Dedifferentiated amniotic fluid mesenchymal stem cell (primary cell): ENCODE measurements around the gene CASTOR1.
A peak's percentile ranks its signal among the peaks of the same experiment; 100 is the strongest.

ENCODE experiments used
- DNase-seq: peaks from one replicate; pipeline ENCODE4 v3.0.0-alpha.2; 2016; ENCODE audit errors: extremely low spot score

CASTOR1 gene

DNA sequence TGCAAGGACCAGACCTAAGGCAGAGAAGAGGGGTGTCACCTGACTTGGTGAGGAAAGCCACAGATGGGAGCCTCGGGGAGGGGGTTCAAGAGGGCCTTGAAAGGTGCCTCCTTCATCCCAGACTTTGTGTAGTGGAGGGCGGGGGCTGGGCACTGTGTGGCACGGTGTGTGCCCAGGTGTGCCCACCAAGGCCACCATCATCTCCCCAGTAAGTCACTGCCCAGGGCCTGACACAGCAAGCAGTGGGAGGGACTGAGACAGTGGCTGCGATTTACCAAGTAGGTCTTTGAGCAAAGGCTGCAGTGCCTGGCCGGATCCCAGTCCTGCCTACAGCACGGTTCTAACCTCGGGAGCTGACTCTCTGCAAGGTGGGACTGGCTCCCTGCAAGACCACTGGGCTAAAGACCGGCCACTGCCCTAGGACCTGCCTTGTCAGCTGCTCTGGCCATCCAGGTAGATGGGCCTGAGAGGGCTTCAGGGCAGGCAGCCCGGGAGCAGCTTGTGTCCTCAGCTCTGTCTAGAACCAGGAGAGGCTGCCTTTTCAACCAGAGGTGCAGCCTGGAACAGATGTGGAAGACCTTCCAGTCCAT is 24.1 kb downstream of the CASTOR1 start:
- no peak for DNase-seq

DNA sequence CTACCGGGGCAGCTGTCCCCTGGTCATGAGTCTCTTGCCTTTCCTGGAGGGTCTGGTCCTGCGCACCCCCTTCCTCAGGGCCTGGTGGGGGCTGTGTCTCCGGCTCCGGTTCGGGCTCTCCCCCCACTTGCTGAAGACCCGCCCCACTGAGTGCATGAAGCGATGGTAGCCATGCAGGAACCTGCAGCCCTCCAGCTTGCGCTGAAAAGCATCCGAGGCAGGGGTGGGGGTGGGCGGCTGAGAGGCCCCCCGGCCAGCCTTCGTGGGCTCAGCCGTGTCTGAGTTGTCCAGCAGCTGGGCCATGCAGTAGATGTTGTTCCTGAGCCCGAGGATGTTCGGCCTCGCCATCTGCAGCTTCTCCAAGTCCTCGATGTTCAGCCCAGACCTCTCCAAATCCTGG is 25.4 kb downstream of the CASTOR1 start:
- no peak for DNase-seq

DNA sequence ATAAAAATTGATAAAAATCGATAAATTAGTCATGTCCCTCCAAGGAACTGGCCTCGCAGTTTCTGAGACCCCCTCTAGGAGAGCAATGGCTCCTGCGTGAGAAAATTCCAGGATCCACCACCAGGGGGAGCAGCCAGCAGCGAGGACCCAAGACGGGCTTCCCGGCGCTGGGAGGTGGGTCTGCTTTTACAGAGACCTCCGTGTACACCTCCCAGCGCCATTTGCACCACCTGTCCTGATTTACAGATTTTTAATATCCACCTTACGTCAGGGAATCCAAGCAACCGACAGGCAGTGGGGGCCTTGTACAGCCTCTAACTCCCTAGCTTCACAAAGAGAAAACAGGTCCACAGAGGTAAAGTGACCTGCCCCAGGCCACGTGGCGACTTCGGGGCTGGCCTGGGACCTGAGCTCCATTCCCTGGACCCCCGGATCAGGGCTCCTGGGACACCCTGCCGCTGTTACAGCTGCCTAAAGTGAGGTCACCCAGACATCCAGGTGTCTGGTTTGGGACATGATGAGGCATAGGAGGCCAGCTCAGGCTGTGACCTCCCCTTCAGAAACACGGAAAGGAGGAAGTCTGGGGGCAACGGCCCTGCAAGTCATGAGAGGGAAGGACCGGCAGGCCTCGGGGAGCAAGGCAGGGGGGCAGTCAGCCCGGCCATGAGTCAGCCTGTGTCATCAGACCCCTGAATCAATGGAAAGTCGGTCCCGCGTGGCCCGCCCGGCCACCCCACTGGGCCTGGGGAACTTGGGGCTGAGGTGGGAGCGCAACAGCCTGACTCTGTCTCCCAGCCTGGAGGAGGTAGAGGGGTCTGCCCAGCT is 26.2 kb downstream of the CASTOR1 start:
- DNase-seq = peak; percentile 65

DNA sequence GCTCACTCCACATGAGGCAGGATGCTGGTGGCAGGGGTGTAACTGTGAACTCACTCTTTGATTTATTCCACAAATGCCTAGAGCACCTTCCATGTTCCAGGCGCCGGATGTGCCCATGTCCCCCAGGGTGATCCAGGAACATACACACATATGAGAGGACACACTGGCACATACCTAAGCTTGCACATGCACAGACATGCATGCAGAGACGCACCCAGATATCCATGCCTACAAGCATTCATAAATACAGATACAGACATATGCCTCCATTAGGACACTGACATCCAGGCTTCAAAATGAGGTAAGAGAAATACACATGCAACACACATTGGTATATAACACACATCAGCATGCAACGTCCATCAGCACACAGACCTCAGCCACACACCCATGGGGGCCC is 27.2 kb downstream of the CASTOR1 start:
- no peak for DNase-seq

DNA sequence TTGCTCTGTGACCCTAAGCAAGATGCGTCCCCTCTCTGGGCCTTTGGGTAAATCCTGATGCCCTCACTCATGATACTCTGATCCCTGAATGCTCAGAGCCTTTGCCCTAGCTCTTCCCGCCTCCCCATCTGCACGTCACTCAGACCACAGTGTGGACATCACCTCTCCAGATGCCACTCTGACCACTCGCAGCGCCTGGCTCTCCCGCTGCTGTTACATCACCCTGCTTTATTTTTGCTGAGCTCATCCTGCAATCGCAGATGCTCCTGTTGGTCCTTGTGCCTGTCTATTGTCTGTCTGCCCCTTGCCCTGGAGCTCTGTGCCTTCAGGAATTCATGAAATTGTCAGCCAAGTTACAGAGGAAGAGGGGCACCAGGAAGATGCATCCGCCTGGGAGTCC is 28.2 kb downstream of the CASTOR1 start:
- no peak for DNase-seq

DNA sequence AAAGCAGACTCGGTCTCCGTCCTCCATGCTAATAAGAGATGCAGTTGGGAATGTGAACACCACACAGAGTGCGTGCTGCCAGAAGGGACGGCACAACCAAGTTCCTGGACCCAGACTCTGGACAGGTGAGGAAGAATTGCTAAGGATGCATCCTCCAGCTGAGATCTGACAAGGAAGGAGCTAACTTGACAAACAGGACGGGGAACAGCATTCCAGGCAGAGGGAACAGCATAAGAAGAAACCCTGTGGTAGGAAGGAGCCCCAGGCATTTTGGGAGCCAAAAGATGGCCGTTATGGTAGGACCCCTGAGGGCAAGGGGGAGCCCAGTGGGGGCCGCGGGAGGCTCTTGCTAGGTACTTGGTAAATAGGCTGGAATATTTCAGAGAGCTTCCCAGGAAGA is 28.6 kb downstream of the CASTOR1 start:
- no peak for DNase-seq

DNA sequence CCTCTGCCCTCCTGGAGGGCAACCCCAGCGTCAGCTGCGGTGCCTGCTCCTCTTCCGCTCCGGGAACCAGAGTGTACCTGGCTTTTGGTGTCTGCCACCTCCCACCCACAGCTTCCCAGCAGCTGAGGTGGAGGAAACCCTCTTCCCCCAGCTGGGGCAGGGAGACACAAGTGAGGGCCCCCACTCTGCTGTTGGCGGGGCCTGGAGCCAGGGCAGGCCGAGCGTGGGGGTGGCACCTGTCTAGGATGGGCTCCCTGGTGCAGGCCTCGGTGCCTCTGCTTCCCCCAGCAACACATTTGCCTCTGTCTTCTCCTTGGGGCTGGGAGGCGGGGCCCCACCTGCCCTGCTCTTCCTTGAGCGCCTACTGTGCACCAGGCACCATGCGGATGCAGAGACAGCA is 29.0 kb downstream of the CASTOR1 start:
- DNase-seq = no peak

DNA sequence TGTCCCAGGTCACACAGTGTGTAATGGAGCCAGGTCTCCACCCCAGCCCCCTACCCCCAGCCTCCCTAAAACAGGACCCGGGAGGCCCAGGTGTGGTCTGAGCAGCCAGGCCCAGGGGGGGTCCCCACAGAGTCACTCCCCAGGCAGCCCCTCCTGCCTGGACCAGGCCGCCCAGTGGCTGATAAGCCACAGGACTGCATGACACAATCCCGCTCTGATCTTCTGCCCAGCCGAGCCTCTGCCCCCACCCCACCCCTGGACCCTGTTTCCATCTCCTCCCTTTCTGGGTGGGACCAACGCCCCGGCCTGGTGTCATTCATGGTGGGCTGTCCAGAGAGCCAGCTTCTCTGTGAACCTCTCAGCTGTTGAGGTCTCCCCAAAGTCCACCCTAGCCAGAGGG is 35.0 kb downstream of the CASTOR1 start:
- DNase-seq = no peak

DNA sequence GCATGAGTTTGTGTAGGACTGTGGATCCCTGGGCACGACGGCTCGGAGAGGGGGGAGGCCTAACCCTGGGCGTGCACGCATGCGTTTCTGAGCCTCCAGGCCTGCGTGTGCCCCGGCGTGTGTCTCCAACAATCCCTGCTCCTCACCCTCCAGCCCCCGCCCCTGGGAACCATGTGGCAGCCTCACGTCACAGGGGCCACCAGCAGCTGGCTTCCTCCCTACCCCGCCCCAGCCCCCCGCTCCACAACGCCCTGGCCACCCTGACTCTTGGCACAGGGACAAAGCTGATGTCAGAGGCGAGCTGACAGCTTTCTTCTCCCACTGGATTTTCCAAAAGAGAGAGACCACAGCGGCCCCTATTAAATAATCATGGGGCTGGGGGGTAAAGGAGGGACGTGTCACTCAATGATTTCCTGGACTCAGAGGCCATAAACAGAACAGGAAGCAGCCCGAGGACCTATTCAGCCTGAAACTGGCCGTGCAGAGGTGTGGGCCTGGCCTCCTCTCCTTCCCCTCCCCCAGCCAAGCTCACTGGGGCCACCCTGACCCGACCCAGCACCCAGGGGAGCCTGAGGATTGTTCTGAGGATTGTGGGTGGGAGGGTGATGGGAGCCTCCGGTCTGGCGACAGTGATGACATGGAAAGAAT is 36.0 kb downstream of the CASTOR1 start:
- DNase-seq = no peak

DNA sequence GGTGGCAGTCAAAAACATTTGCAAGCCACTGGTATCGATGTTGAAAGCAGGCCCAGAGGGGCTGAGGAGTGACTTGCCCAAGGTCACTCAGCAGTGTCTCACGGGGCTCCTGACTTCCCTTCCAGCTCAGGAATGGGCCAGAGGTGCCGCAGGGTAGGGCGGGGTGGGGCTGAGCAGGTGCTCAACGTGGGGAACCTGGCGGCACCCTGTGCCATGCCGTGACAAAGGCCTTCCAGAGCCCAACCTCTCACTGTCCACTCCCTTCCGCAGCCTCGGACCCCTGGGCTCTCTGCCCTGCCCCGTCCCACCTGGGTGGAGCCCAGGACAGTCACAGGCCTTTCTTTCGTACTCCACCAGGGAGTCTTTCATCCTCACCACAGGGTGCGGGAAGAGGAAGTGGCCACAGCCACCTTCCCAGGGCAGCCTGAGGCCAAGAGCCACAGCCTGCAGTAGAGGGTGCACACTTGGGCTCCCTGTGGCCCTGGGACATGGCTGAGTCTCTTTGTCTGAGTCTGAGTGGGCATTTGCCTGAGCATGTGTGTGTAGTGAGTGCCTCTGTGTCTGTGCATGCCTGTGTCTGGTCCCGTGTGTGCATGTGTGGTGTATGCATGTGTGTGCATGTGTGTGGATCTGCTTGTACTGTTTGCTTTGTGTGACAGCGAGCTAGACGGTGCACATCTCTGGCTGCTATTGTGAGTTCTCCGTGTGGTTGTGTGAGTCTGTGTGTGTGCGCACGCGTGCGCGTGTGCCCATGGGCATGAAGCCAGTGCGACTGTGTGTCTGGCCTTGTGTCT is 36.7 kb downstream of the CASTOR1 start:
- DNase-seq = no peak

DNA sequence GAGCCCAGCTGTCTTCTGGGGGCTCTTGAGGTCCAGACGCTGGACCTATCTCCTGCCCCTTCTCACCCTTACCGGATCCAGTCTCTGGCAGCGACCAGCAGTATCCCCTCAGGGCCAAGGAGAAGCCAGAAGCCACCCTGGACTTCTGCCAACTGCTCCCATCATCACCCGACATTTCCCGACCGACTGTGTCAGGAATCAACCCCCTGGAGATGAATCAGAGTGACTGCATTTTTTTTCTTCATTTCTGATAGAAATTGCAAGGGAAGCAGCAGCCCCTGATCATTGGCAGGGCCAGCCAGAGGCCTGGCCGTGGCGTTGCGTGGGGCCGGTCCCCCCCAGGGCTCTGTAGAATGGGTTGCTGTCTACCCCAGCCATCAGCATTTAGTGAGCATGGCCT is 37.6 kb downstream of the CASTOR1 start:
- no peak for DNase-seq

DNA sequence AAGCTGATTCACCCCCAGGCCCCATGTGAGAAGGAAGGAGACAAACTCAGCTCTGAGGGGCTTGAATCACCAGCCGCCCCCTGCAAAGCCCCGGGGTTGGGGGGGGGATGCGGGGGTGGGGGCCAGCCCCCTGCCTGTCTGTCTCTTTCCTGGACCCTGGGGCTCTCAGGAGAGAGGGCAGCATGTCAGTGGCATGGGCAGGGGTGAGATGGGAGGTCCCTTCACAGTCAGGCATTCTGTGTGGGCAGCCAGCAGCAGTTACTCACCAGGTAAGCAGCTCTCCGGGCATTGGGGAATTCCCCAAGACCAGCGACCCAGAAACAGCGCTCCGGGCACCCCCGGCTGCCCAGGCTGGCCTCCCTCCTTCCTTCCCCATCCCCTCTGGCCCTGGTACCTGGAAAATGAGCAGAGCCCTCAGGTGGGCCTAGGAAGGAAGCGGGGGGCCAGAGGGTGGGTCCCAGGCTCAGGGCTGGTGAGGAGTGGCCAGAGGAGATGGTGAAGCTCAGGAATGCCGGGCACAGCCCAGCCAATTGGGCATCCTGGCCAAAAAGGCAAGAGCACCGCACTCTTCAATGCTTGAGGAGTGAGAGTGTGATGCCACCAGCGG is 38.5 kb downstream of the CASTOR1 start:
- peak; percentile 28 for DNase-seq

DNA sequence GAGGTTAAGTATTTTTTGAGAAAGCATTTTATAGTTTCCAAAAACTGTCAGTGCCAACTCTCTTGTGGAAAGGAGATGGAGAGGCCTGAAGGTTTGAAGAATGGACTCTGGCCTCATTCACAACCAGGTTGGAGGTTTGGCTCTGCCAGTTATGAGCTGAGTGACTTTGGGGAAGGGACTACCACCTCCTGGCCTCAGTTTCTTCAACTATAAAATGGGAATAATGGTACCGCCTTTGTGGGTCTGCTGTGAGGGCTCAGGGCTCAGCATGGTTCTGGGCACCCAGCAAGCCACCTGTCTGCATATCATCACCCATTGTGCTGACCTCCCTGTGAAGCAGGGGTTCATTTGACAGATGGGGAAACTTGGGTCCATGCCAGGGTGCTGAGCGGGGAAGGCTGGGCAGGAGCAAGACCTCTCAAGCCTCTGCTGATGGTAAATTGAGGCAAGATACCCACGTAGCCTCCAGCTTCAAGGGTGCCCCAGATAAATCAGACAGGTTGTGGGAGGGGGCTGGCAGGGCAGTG is 39.2 kb downstream of the CASTOR1 start:
- no peak for DNase-seq

DNA sequence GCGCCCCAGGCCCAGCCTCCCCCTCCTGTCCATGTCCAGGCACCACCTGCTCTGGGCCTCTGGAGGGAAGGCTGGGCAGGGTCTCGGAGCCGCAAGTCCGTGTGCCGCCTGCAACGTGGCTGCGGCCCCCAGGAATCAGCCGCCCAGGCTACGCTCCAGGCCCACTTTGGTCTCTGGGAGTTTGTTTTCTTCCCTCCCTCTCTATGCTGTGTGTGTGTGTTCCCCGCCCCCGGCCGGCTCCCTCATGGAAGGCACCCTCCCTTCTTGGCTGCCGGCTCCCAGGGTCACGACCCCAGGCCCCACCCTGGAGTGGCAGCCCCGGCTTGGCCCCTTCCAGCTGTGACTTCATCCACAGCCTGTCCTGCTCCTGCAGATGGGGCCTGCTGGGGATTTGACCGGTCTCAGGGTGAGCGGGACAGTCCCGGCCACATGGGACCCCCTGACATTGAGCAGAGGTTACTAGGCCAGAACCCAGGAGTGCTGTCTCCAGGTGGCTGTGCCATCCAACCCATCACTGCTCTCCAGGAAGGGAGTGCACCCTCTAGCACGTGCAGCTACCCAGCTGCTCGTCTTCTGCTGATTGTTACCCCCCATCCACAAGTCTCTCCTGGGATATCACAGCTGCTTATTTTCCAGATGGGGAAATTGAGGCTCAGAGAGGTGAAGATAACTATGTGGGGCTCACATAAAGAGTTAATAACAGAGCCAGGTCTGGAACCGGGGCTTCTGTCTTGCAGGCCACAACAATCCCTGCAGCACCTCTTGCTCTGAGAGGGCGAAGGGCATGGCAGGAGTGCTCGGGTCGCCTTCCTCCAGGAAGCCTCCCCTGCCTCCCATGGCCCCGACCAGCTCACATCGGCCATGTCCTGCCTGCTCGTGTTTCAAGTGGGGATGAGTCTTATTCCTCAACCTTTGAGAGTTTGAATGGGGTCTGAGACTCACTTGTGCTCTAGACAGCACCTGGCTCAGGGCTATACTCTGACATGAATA is 40.0 kb downstream of the CASTOR1 start:
- DNase-seq = no peak

DNA sequence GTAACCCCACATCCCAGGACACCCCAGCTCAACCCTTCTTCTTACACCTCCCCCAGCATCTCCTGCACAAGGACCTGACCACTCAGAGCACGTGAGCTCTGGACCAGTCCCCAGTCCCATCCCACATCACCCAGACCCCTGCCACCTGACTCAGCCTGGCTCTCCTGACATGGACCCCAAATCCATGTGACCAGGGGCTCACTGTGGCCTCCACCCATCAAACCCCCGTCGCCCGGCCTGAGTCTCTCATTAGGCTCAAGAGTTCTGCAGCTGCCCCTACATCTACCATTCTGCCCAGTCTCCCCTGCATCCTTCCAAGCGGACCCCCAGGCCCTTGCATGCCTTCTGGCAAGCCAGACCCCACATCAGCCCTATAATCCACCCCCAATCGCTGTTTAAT is 40.8 kb downstream of the CASTOR1 start:
- DNase-seq = no peak

DNA sequence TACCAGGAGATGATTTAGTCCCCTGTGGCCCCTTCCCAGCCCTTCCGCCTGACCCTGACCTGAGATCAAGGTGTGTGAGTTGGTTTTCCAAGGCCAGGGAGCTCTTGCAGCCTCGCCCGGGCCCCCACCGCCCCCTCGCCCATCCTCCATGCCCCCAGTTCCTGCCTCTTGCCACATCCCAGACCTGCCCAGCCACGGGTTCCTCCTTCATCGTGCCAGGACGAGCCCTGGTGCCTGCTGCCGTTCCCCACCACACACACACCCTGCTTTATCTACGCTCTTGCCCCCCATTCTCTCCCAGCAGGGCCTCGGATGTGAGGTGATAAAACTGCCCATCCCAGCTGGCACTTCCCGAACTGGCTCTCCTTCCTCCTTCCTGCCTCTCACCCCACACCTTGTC is 41.3 kb downstream of the CASTOR1 start:
- no peak for DNase-seq

DNA sequence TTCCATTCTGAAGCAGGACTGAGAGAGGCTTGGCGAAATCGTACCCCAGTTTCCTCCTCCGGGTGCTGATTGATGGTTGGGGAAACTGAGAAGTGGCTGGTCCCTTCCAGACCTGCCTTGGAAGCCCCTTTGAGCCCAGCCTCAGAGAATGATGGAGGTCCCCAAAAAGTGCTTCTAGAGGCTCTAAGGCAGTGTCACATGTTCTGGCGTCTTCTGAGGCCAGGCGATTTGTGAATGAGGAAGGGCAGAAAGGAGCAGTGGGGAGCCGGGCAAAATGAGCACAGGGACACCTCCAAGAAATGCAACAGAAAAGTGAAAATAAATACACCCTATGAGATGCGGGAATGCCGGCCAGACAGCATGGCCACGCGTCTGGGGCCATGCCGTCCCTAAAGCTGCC is 41.7 kb downstream of the CASTOR1 start:
- DNase-seq = no peak

DNA sequence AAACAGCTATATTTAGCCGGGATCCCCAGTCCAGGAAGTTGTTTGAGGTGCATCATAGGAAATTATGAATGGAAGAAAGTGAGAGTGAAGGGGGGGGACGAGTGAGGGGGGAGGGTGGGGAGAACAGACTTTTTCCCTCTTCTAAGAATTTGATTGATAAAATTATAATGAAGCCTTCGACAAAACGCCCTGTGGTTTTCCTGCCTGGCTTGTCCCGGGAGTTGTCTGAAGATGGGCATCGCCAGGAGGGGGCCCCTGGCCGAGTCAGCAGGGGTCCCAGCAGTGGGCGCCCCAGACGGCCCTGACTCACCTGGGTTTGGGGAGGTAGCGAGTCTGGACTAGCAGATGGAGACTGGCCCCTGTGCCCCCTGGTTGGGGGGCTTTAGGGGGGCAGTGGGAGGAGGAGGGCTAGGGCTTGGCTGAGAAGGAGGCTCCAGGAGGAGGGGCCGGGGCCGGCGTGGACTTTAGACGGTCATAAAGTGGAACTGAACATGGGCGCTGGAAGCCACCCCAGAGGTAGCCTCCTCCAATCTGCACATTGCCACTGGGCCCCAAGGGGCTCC is 42.4 kb downstream of the CASTOR1 start:
- DNase-seq = no peak

DNA sequence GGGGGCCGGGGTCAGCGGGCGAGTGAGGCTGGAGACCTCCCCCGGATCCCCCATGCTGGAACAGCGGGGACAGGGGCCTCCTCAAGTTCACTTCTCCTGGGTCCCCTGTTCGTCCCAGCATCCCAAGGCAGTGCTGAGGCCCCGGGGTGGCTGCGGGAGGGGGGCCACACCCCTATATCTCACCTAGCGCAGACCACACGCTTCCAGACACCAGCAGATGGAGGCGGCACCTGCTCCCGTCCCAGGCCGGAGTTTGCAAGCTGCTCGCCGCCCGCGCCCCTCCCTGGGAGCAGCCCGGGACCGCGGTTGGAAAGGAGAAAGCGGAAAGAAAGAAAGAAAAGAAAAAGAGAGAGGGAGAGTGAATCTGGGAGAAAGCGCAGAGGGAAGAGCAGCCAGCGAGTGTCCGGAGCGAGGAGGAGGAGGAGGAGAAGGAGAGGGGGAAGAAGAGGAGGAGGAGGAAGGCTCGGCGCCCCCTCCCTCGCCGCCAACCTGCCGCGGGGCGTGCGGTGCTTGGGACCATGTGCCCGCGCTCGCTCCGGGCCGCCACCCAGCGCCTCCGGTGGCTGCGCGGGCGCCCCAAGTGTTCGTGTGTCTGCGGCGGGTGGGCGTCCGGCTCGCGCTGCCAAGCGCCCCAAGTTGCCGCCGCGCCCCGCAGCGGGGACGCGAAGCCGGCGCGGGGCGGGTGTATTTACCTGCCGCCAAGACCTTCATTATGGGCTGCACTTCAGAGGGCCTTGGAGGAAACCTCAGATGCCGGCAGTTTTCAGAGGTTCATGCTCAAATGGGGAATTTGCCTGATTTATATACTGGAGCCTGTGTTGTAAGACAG is 43.1 kb downstream of the CASTOR1 start, which contains the start of gene LIF:
Gene LIF (minus strand): TSS at position 775 of the 829 bp plus-strand sequence. CDS start 64 bp downstream, at position 711.
- peak; percentile 26 for DNase-seq
